ENCODE measurements around the gene ARHGAP6.

DNA sequence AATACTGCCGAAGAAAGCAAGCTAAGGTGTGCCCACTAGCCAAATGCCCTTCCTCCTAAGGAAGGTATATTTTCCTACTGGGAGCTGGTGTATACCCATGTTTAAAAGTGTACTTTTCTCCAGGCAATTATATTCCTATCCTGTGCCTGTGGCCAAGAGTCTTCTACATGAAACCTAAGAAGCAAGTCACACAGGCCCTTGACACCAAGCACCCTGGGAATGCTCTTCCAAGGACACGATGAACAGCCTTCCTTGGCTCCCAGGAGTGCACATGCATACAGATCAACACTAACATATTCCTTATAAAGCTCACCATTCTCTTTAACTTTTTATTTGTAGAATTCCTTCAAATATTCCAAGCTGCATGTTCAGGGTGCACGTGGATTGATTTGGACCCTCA, 17.3 kb upstream of the ARHGAP6 start:
- TF ChIP-seq POLR2A (IDR thresholded peaks at IDR 0.05), result no peak
- TF ChIP-seq, protein P1, sequence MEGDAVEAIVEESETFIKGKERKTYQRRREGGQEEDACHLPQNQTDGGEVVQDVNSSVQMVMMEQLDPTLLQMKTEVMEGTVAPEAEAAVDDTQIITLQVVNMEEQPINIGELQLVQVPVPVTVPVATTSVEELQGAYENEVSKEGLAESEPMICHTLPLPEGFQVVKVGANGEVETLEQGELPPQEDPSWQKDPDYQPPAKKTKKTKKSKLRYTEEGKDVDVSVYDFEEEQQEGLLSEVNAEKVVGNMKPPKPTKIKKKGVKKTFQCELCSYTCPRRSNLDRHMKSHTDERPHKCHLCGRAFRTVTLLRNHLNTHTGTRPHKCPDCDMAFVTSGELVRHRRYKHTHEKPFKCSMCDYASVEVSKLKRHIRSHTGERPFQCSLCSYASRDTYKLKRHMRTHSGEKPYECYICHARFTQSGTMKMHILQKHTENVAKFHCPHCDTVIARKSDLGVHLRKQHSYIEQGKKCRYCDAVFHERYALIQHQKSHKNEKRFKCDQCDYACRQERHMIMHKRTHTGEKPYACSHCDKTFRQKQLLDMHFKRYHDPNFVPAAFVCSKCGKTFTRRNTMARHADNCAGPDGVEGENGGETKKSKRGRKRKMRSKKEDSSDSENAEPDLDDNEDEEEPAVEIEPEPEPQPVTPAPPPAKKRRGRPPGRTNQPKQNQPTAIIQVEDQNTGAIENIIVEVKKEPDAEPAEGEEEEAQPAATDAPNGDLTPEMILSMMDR (IDR thresholded peaks at IDR 0.05), result no peak
